Neural cell (in vitro differentiated cells): ENCODE results near the gene OTUD7B. TPM values are rescaled to one million over a fixed set of nuclear protein-coding genes. Genes with fewer than 3 reads are reported as not detected.
"Not testable (repeated sequence)": the region's sequence is repeated elsewhere in the genome, so short reads cannot be mapped to it uniquely, and the experiment has no call there.

Experiments
- H2AFZ ChIP-seq: fragments of 200-600, 300-800 bp; sonication (generic), shearing (Covaris generic); 2 replicates; pipeline ENCODE4 v1.6.0; 2014; ENCODE audit warnings: low read depth, mild to moderate bottlenecking, antibody characterized with exemption, low read length, moderate library complexity
- H3F3A ChIP-seq: fragments of 200-600 bp; shearing (Covaris generic); 2 replicates; pipeline ENCODE4 v1.6.1; 2016; ENCODE audit warnings: mild to moderate bottlenecking, moderate library complexity, mixed read lengths, antibody characterized with exemption, low read length; ENCODE audit not compliant: insufficient read depth, poor library complexity, severe bottlenecking
- H3K27ac ChIP-seq: fragments of 200-600, 300-800 bp; sonication (generic), shearing (Covaris generic); 2 replicates; pipeline ENCODE4 v1.5.1; 2014; ENCODE audit warnings: mild to moderate bottlenecking, low read length, moderate library complexity
- H3K27me3 ChIP-seq: fragments of 300-800, 200-600 bp; sonication (generic), shearing (Covaris generic); 2 replicates; pipeline ENCODE4 v1.6.0; 2014; ENCODE audit warnings: mild to moderate bottlenecking, low read depth, low read length, moderate library complexity; ENCODE audit not compliant: insufficient read depth
- H3K36me3 ChIP-seq: fragments of 300-800, 200-600 bp; sonication (generic), shearing (Covaris generic); 2 replicates; pipeline ENCODE4 v1.5.1; 2014; ENCODE audit warnings: mild to moderate bottlenecking, antibody characterized with exemption, low read length, moderate library complexity; ENCODE audit not compliant: insufficient read depth
- H3K4me2 ChIP-seq: fragments of 300-800, 200-600 bp; sonication (generic), shearing (Covaris generic); 2 replicates; pipeline ENCODE4 v1.6.0; 2014; ENCODE audit warnings: mild to moderate bottlenecking, low read length
- H3K4me3 ChIP-seq: fragments of 300-800, 200-600 bp; sonication (generic), shearing (Covaris generic); 2 replicates; pipeline ENCODE4 v1.5.1; 2014; ENCODE audit warnings: mild to moderate bottlenecking, low read length, moderate library complexity
- H3K79me2 ChIP-seq: fragments of 200-600 bp; shearing (Covaris generic); replicated peaks from 2 replicates; pipeline ENCODE4 v1.6.0; 2014; ENCODE audit warnings: mild to moderate bottlenecking, low read length, moderate library complexity; ENCODE audit not compliant: insufficient read depth
- H3K9ac ChIP-seq: fragments of 300-800, 200-600 bp; sonication (generic), shearing (Covaris generic); 2 replicates; pipeline ENCODE4 v1.6.1; 2016; ENCODE audit warnings: mild to moderate bottlenecking, low read length, mixed read lengths
- H3K9me2 ChIP-seq: fragments of 200-600 bp; shearing (Covaris generic); 2 replicates; pipeline ENCODE4 v1.6.1; 2016; ENCODE audit warnings: mild to moderate bottlenecking, low read length, mixed read lengths; ENCODE audit not compliant: insufficient read depth
- H3K9me3 ChIP-seq: fragments of 200-600, 300-800 bp; sonication (generic), shearing (Covaris generic); 2 replicates; pipeline ENCODE4 v1.6.1; 2016; ENCODE audit warnings: mild to moderate bottlenecking, mixed run types, low read length, moderate library complexity, mixed read lengths
- H4K20me1 ChIP-seq: fragments of 200-600 bp; shearing (Covaris generic); 2 replicates; pipeline ENCODE4 v1.6.1; 2016; ENCODE audit warnings: mild to moderate bottlenecking, mixed run types; ENCODE audit not compliant: insufficient read depth
- CTCF ChIP-seq: fragments of 450-650 bp; IDR thresholded peaks from 2 replicates; pipeline ENCODE4 v1.5.1; 2014; ENCODE audit warnings: antibody characterized with exemption, mild to moderate bottlenecking, moderate library complexity; ENCODE audit not compliant: poor library complexity, severe bottlenecking
- EP300 ChIP-seq: fragments of 450-650 bp; conservative IDR thresholded peaks from 2 replicates; pipeline ENCODE4 v1.6.1; 2014; ENCODE audit warnings: antibody characterized with exemption, mild to moderate bottlenecking, moderate library complexity; ENCODE audit not compliant: poor library complexity, severe bottlenecking
- EZH2 ChIP-seq: fragments of 200-600, 300-800 bp; shearing (Covaris generic), sonication (generic); IDR thresholded peaks from 2 replicates; pipeline ENCODE4 v1.6.1; 2014; ENCODE audit warnings: antibody characterized with exemption, low read length, borderline replicate concordance, mild to moderate bottlenecking; ENCODE audit not compliant: insufficient read depth, poor library complexity, severe bottlenecking
- MXI1 ChIP-seq: fragments of 450-650 bp; conservative IDR thresholded peaks from 2 replicates; pipeline ENCODE4 v1.6.1; 2014; ENCODE audit warnings: antibody characterized with exemption, mild to moderate bottlenecking; ENCODE audit not compliant: poor library complexity, severe bottlenecking
- POLR2AphosphoS5 ChIP-seq: IDR thresholded peaks from 2 replicates; pipeline ENCODE4 v1.6.1; 2012
- RAD21 ChIP-seq: fragments of 450-650 bp; conservative IDR thresholded peaks from 2 replicates; pipeline ENCODE4 v1.6.1; 2014; ENCODE audit warnings: antibody characterized with exemption, mild to moderate bottlenecking, moderate library complexity
- SMC3 ChIP-seq: fragments of 450-650 bp; conservative IDR thresholded peaks from 2 replicates; pipeline ENCODE4 v1.6.1; 2014; ENCODE audit warnings: antibody characterized with exemption, mild to moderate bottlenecking, moderate library complexity; ENCODE audit not compliant: poor library complexity
- TAF1 ChIP-seq: IDR thresholded peaks from 2 replicates; pipeline ENCODE4 v1.6.1; 2012; ENCODE audit warnings: low read depth
- polyA plus RNA-seq: library from polyadenylated mRNA; depleted of rRNA; stranded (reverse); fragments of >200 nt; gene quantifications from 2 replicates; pipeline ENCODE4 v1.2.3, GENCODE V29; 2014
- TF ChIP-seq, protein P1 (sequence below): IDR thresholded peaks from 2 replicates; pipeline ENCODE4 v1.6.1; 2012; ENCODE audit warnings: borderline replicate concordance

OTUD7B gene
- polyA plus RNA-seq, 1 donor from 2014 or later: 2.1 TPM

GRCh38 chr1:150051905-150052412, 41.4 kb upstream of the OTUD7B start:
- not testable (repeated sequence) for H4K20me1 ChIP-seq, H3K4me3 ChIP-seq, H3K79me2 ChIP-seq, H3K36me3 ChIP-seq, H3F3A ChIP-seq, H3K27me3 ChIP-seq, H3K9ac ChIP-seq, H3K9me2 ChIP-seq, H3K27ac ChIP-seq, H3K9me3 ChIP-seq, H3K4me2 ChIP-seq, H2AFZ ChIP-seq

DNA sequence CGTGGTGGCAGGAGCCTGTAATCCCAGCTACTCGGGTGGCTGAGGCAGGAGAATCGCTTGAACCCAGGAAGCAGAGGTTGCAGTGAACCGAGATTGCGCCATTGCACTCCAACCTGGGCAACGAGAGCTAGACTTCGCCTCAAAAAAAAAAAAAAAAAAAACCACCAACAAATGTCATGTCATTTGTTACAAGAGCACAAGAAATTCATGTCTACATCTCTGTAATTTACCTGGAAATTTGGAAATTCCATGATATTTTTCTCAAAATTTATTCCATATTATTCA, 40.5 kb upstream of the OTUD7B start:
- H3K27ac ChIP-seq: no peak overlapping the region
- H3K79me2 ChIP-seq: peaks cover 3% of the 10 kb centered on the region
- no peaks in the 10 kb centered on the region for H3F3A ChIP-seq
- no peak overlapping the region for H3K4me3 ChIP-seq
- no peaks in the 10 kb centered on the region for H3K36me3 ChIP-seq
- no peaks in the 10 kb centered on the region for H3K9me2 ChIP-seq
- TF ChIP-seq MXI1 (no peak), POLR2AphosphoS5 (no peak), RAD21 (no peak), EP300 (no peak), SMC3 (no peak), TAF1 (no peak), CTCF (no peak), EZH2 (no peak)
- TF ChIP-seq, protein P1, sequence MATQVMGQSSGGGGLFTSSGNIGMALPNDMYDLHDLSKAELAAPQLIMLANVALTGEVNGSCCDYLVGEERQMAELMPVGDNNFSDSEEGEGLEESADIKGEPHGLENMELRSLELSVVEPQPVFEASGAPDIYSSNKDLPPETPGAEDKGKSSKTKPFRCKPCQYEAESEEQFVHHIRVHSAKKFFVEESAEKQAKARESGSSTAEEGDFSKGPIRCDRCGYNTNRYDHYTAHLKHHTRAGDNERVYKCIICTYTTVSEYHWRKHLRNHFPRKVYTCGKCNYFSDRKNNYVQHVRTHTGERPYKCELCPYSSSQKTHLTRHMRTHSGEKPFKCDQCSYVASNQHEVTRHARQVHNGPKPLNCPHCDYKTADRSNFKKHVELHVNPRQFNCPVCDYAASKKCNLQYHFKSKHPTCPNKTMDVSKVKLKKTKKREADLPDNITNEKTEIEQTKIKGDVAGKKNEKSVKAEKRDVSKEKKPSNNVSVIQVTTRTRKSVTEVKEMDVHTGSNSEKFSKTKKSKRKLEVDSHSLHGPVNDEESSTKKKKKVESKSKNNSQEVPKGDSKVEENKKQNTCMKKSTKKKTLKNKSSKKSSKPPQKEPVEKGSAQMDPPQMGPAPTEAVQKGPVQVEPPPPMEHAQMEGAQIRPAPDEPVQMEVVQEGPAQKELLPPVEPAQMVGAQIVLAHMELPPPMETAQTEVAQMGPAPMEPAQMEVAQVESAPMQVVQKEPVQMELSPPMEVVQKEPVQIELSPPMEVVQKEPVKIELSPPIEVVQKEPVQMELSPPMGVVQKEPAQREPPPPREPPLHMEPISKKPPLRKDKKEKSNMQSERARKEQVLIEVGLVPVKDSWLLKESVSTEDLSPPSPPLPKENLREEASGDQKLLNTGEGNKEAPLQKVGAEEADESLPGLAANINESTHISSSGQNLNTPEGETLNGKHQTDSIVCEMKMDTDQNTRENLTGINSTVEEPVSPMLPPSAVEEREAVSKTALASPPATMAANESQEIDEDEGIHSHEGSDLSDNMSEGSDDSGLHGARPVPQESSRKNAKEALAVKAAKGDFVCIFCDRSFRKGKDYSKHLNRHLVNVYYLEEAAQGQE: no peak
- H3K9ac ChIP-seq: no peak overlapping the region
- H3K27me3 ChIP-seq: no peaks in the 10 kb centered on the region
- H3K4me2 ChIP-seq: no peak overlapping the region
- no peaks in the 10 kb centered on the region for H3K9me3 ChIP-seq
- H2AFZ ChIP-seq: no peak overlapping the region
- H4K20me1 ChIP-seq: no peaks in the 10 kb centered on the region

GRCh38 chr1:150049926-150050325, 39.4 kb upstream of the OTUD7B start:
- Histone ChIP-seq H3K9me3 (no peaks in the 10 kb centered on the region), H3K27me3 (no peaks in the 10 kb centered on the region), H3K36me3 (no peaks in the 10 kb centered on the region), H3K79me2 (peaks cover 3% of the 10 kb centered on the region), H3K27ac (no peak overlapping the region), H3K9ac (no peak overlapping the region), H3F3A (no peaks in the 10 kb centered on the region), H3K4me3 (no peak overlapping the region), H4K20me1 (no peaks in the 10 kb centered on the region), H2AFZ (no peak overlapping the region), H3K9me2 (no peaks in the 10 kb centered on the region), H3K4me2 (no peak overlapping the region)
- TF ChIP-seq SMC3 (no peak), POLR2AphosphoS5 (no peak), CTCF (no peak), TAF1 (no peak), RAD21 (no peak), EP300 (no peak), EZH2 (no peak), MXI1 (no peak)
- TF ChIP-seq, protein P1: no peak
